ENCODE data around the gene ASS1. TPM values are rescaled to one million over a fixed set of nuclear protein-coding genes. Genes with fewer than 3 reads are reported as not detected.
"Not testable (repeated sequence)": the region's sequence is repeated elsewhere in the genome, so short reads cannot be mapped to it uniquely, and the experiment has no call there.

The ASS1 gene
- total and polyA plus RNA-seq, 2 of the 13 experiments (the other 11 are each of a cell fraction or from before 2014, with no cell fraction given), result 77.6 to 122 TPM

DNA sequence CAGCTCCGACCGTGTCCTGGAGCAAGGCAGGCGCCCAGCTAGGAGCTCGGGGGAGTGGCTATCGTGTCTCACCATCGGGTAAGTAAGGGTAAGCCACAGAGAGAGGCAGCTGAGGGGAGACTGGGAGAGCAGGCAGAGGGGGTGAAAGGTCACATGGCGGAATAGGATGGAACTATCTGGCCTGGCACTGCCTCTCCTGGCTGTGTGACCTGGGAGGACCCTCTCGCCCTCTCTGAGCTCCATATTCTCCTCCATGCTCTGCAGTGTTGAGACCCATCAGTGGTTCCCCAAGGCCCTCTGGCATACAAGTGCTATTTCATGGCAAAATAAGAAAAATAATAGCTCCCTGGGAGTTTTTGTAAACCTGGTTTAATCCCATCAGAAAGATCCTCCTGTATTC, 43.9 kb upstream of the ASS1 start:
- Histone ChIP-seq H3K4me2 (ENCODE audit: low read depth, low read length) (no peak overlapping the region), H3K36me3 (replicated peaks in 1 of 2; ENCODE audit: control insufficient read depth in 1 of 2, insufficient read depth in 2 of 2, low read length in 2 of 2) (no peaks in the 10 kb centered on the region), H3K9ac (ENCODE audit: insufficient read depth, low read depth, low read length) (no peak overlapping the region), H3K27me3 (ENCODE audit: control insufficient read depth in 1 of 2, insufficient read depth in 2 of 2, low read length in 2 of 2) (peaks cover 4 to 23% of the 10 kb centered on the region in 2 experiments; a peak in 3 of 5 replicates), H3K4me3 (replicated peaks in 1 of 3; ENCODE audit: insufficient read depth in 1 of 3, low read depth in 2 of 3, low read length in 3 of 3) (no peak overlapping the region), H2AFZ (ENCODE audit: low read length) (no peak overlapping the region), H3K4me1 (ENCODE audit: insufficient read depth, low read length) (no peaks in the 10 kb centered on the region), H3K9me3 (ENCODE audit: low read length) (no peaks in the 10 kb centered on the region), H4K20me1 (ENCODE audit: insufficient read depth, low read length) (no peaks in the 10 kb centered on the region), H3K79me2 (ENCODE audit: insufficient read depth, low read length) (no peaks in the 10 kb centered on the region), H3K27ac (ENCODE audit: extremely low read length, insufficient read depth, low read length) (no peak overlapping the region)
- no peak for ATAC-seq
- BruUV-seq (replicated peaks), result no TSS peak
- TF ChIP-seq ZNF768 (CRISPR knock-in tag; IDR thresholded peaks at IDR 0.05), result peak; percentile 91
- TF ChIP-seq ZNF234 (CRISPR knock-in tag; conservative IDR thresholded peaks at IDR 0.05), result no peak
- no peak for FAIRE-seq
- 47% methylated on average over 6 of the region's 8 CpGs for WGBS (ENCODE audit: low lambda C conversion rate)
- in situ Hi-C loops (cut with HindIII; ENCODE audit: extremely low pct_ligation_motif_present, low pct_unique_long_range_greater_than_20kb), result no loop called here
- CTCF ChIA-PET (ENCODE audit: low intra/inter-chr PET ratio, low total read pairs), result no interaction called here
- DNase-seq (ENCODE audit: low spot score), result no peak
- intact Hi-C loops (cut with micrococcal nuclease; ENCODE audit: unreplicated experiment), result no loop called here
- POLR2A ChIA-PET, result no interaction called here

GRCh38 chr9:130401742-130402141, 43.0 kb upstream of the ASS1 start:
- CTCF ChIA-PET (ENCODE audit: low intra/inter-chr PET ratio, low total read pairs); H3K9ac ChIP-seq (ENCODE audit: insufficient read depth, low read depth, low read length); FAIRE-seq; H3K9me3 ChIP-seq (ENCODE audit: low read length); H4K20me1 ChIP-seq (ENCODE audit: insufficient read depth, low read length); DNase-seq (ENCODE audit: low spot score); BruUV-seq (replicated peaks); H3K4me2 ChIP-seq (ENCODE audit: low read depth, low read length); H3K27ac ChIP-seq (ENCODE audit: extremely low read length, insufficient read depth, low read length); in situ Hi-C loops (cut with HindIII; ENCODE audit: extremely low pct_ligation_motif_present, low pct_unique_long_range_greater_than_20kb); H3K4me1 ChIP-seq (ENCODE audit: insufficient read depth, low read length); intact Hi-C loops (cut with micrococcal nuclease; ENCODE audit: unreplicated experiment); H3K36me3 ChIP-seq (replicated peaks in 1 of 2; ENCODE audit: control insufficient read depth in 1 of 2, insufficient read depth in 2 of 2, low read length in 2 of 2); ATAC-seq; POLR2A ChIA-PET; H3K4me3 ChIP-seq (replicated peaks in 1 of 3; ENCODE audit: insufficient read depth in 1 of 3, low read depth in 2 of 3, low read length in 3 of 3); H2AFZ ChIP-seq (ENCODE audit: low read length); H3K79me2 ChIP-seq (ENCODE audit: insufficient read depth, low read length): not testable (repeated sequence)
- H3K27me3 ChIP-seq (ENCODE audit: control insufficient read depth in 1 of 2, insufficient read depth in 2 of 2, low read length in 2 of 2), result peaks cover 4 to 23% of the 10 kb centered on the region in 2 experiments; a peak in 2 of 5 replicates
- WGBS (ENCODE audit: low lambda C conversion rate), result 66% methylated on average over 3 of the region's 3 CpGs

DNA sequence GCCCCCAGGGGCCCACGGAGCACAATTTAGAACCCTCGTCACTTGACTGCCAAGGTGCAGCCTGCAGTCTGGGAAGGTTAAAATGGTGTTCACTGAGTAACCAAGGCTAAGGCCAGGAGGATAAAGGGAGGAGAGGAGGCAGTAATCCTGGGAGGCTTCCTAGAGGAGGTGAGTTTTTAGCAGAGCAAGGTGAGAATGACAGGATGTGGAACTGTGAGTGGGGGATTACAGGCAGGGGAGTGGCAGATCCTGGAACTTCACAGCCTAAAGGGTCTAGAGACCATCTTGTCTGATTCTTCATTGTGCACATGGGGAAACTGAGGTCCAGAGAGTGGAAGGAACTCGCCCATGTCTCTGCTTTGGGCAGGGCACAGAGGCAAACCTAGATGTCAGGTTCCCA, 42.5 kb upstream of the ASS1 start:
- in situ Hi-C loops (cut with HindIII; ENCODE audit: extremely low pct_ligation_motif_present, low pct_unique_long_range_greater_than_20kb) (no loop called here), intact Hi-C loops (cut with micrococcal nuclease; ENCODE audit: unreplicated experiment) (no loop called here)
- FAIRE-seq (no peak), DNase-seq (ENCODE audit: low spot score) (no peak), ATAC-seq (no peak)
- Histone ChIP-seq H3K36me3 (replicated peaks in 1 of 2; ENCODE audit: control insufficient read depth in 1 of 2, insufficient read depth in 2 of 2, low read length in 2 of 2) (no peaks in the 10 kb centered on the region), H3K9me3 (ENCODE audit: low read length) (no peaks in the 10 kb centered on the region), H3K27me3 (ENCODE audit: control insufficient read depth in 1 of 2, insufficient read depth in 2 of 2, low read length in 2 of 2) (peaks cover 4 to 23% of the 10 kb centered on the region in 2 experiments; a peak in 2 of 5 replicates), H2AFZ (ENCODE audit: low read length) (no peak overlapping the region), H3K27ac (ENCODE audit: extremely low read length, insufficient read depth, low read length) (no peak overlapping the region), H4K20me1 (ENCODE audit: insufficient read depth, low read length) (no peaks in the 10 kb centered on the region), H3K4me3 (replicated peaks in 1 of 3; ENCODE audit: insufficient read depth in 1 of 3, low read depth in 2 of 3, low read length in 3 of 3) (no peak overlapping the region), H3K4me2 (ENCODE audit: low read depth, low read length) (no peak overlapping the region), H3K79me2 (ENCODE audit: insufficient read depth, low read length) (no peaks in the 10 kb centered on the region), H3K9ac (ENCODE audit: insufficient read depth, low read depth, low read length) (no peak overlapping the region), H3K4me1 (ENCODE audit: insufficient read depth, low read length) (no peaks in the 10 kb centered on the region)
- CTCF ChIA-PET (ENCODE audit: low intra/inter-chr PET ratio, low total read pairs), result no interaction called here
- POLR2A ChIA-PET, result no interaction called here
- WGBS (ENCODE audit: low lambda C conversion rate), result 48% methylated on average over 3 of the region's 3 CpGs
- no TSS peak for BruUV-seq (replicated peaks)
- TF ChIP-seq DNMT1 (CRISPR knock-in tag; IDR thresholded peaks at IDR 0.05), result no peak
- no peak for TF ChIP-seq ELF4 (CRISPR knock-in tag; IDR thresholded peaks at IDR 0.05; ENCODE audit: borderline replicate concordance)
- TF ChIP-seq, protein P1, sequence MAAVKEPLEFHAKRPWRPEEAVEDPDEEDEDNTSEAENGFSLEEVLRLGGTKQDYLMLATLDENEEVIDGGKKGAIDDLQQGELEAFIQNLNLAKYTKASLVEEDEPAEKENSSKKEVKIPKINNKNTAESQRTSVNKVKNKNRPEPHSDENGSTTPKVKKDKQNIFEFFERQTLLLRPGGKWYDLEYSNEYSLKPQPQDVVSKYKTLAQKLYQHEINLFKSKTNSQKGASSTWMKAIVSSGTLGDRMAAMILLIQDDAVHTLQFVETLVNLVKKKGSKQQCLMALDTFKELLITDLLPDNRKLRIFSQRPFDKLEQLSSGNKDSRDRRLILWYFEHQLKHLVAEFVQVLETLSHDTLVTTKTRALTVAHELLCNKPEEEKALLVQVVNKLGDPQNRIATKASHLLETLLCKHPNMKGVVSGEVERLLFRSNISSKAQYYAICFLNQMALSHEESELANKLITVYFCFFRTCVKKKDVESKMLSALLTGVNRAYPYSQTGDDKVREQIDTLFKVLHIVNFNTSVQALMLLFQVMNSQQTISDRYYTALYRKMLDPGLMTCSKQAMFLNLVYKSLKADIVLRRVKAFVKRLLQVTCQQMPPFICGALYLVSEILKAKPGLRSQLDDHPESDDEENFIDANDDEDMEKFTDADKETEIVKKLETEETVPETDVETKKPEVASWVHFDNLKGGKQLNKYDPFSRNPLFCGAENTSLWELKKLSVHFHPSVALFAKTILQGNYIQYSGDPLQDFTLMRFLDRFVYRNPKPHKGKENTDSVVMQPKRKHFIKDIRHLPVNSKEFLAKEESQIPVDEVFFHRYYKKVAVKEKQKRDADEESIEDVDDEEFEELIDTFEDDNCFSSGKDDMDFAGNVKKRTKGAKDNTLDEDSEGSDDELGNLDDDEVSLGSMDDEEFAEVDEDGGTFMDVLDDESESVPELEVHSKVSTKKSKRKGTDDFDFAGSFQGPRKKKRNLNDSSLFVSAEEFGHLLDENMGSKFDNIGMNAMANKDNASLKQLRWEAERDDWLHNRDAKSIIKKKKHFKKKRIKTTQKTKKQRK (IDR thresholded peaks at IDR 0.05; ENCODE audit: low read length), result no peak
- no peak for TF ChIP-seq ATAD3A (CRISPR knock-in tag; IDR thresholded peaks at IDR 0.05)
- TF ChIP-seq EP300 (IDR thresholded peaks at IDR 0.05; ENCODE audit: low read depth in 2 of 2, low read length in 2 of 2), result no peak
- no peak for TF ChIP-seq EP300 (CRISPR knock-in tag; IDR thresholded peaks at IDR 0.05; ENCODE audit: borderline replicate concordance)

Data from HepG2 (cell line).